ENCODE measurements around the gene LRRC28. TPM values are rescaled to one million over a fixed set of nuclear protein-coding genes. Genes with fewer than 3 reads are reported as not detected.

Gene LRRC28
- total and polyA plus RNA-seq, 10 of the 15 experiments (the other 5 are each of a cell fraction or from before 2014, with no cell fraction given): 21.3 to 54.9 (median 27.7) TPM

DNA sequence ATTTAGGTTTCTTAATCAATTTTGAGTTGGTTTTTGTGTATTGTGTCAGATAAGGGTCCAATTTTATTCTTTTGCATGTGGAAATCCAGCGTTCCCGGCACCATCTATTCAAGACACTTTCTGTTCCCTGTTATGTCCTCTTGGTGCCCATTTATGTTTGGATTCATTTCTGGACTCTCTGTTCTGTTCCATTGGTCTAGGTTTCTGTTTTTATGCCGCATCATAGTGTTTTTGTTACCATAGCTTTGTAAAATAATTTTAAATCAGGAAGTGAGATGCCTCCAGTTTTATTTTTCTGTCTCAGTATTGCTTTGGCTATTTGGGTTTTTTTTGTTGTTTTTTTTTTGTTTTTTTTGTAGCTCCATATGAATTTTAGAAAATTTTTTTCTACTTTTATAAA is 97.1 kb downstream of the LRRC28 start:
- H3K4me1 ChIP-seq (ENCODE audit: control insufficient read depth, insufficient read depth, low read length): peaks cover 16% of the 10 kb centered on the region
- ChIA-PET POLR2A (no interaction called here), RAD21 (ENCODE audit: unreplicated experiment) (interaction anchor here (0.6 to 1.1 kb wide), 2 partner anchors 23 to 164 kb away, joined by 3 read pairs; no protein-coding TSS in a partner anchor), SMC1A (ENCODE audit: uncharacterized antibody, unreplicated experiment) (interaction anchor here (1.0 to 3.0 kb wide), 9 partner anchors 13 to 356 kb away, joined by 3 to 19 read pairs (median 5); no protein-coding TSS in a partner anchor), CTCF (interaction anchor here (1.1 to 2.0 kb wide), 5 partner anchors 8 to 356 kb away, joined by 3 to 8 read pairs (median 3); no protein-coding TSS in a partner anchor)
- DNase-seq (ENCODE audit: low read depth, low spot score) (no peak), ATAC-seq (peak; percentile 57), FAIRE-seq (no peak)
- no peaks in the 10 kb centered on the region for H4K20me1 ChIP-seq (ENCODE audit: control insufficient read depth, insufficient read depth)
- WGBS (ENCODE audit: insufficient coverage, insufficient replicate concordance, low lambda C conversion rate, missing lambda C conversion rate): 0% methylated on average over 3 of the region's 3 CpGs
- H3K9ac ChIP-seq (ENCODE audit: control insufficient read depth, insufficient read depth, low read length): no peak overlapping the region
- H2AFZ ChIP-seq (ENCODE audit: control insufficient read depth, low read depth, low read length): no peak overlapping the region
- H3K4me3 ChIP-seq: no peak overlapping the region
- no peaks in the 10 kb centered on the region for H3K79me2 ChIP-seq (ENCODE audit: control insufficient read depth, insufficient read depth, low read length)
- H3K36me3 ChIP-seq (ENCODE audit: control insufficient read depth in 2 of 2, insufficient read depth in 2 of 2, low read length in 1 of 2): no peaks in the 10 kb centered on the region; a peak in 1 of 4 replicates
- in situ Hi-C loops (cut with MboI): no loop called here
- H3K27ac ChIP-seq (ENCODE audit: control insufficient read depth, insufficient read depth): no peak overlapping the region
- no TSS peak for BruUV-seq (replicated peaks)
- no peaks in the 10 kb centered on the region for H3K27me3 ChIP-seq (replicated peaks in 1 of 2; ENCODE audit: control insufficient read depth in 2 of 2, insufficient read depth in 2 of 2, low read length in 1 of 2)
- H3K9me3 ChIP-seq (replicated peaks; ENCODE audit: control insufficient read depth, insufficient read depth, low read length): no peaks in the 10 kb centered on the region
- H3K4me2 ChIP-seq (ENCODE audit: control insufficient read depth, insufficient read depth): no peak overlapping the region
- intact Hi-C loops (cut with micrococcal nuclease; ENCODE audit: unreplicated experiment): loop anchor here (10.0 kb wide), 1 partner anchor 356 kb away; no protein-coding TSS in a partner anchor
- TF ChIP-seq SIN3A (IDR thresholded peaks at IDR 0.05; ENCODE audit: low read depth, low read length) (no peak), RUNX3 (IDR thresholded peaks at IDR 0.05; ENCODE audit: low read length) (0 out of 2 replicates have a peak, but pooled peaks have one; percentile 21), JUNB (IDR thresholded peaks at IDR 0.05) (peak; percentile 34; the same call in 1 of the 2 replicates), SPI1 (IDR thresholded peaks at IDR 0.05; ENCODE audit: borderline replicate concordance, insufficient read depth, low read depth, low read length) (peak; percentile 19; the same call in 1 of the 2 replicates), SMARCA5 (IDR thresholded peaks at IDR 0.05) (no peak), ZNF24 (IDR thresholded peaks at IDR 0.05) (no peak)
- TF ChIP-seq, protein P1, sequence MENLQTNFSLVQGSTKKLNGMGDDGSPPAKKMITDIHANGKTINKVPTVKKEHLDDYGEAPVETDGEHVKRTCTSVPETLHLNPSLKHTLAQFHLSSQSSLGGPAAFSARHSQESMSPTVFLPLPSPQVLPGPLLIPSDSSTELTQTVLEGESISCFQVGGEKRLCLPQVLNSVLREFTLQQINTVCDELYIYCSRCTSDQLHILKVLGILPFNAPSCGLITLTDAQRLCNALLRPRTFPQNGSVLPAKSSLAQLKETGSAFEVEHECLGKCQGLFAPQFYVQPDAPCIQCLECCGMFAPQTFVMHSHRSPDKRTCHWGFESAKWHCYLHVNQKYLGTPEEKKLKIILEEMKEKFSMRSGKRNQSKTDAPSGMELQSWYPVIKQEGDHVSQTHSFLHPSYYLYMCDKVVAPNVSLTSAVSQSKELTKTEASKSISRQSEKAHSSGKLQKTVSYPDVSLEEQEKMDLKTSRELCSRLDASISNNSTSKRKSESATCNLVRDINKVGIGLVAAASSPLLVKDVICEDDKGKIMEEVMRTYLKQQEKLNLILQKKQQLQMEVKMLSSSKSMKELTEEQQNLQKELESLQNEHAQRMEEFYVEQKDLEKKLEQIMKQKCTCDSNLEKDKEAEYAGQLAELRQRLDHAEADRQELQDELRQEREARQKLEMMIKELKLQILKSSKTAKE (IDR thresholded peaks at IDR 0.05; ENCODE audit: low read depth, poor library complexity, severe bottlenecking): peak; percentile 18
- TF ChIP-seq, protein P2, sequence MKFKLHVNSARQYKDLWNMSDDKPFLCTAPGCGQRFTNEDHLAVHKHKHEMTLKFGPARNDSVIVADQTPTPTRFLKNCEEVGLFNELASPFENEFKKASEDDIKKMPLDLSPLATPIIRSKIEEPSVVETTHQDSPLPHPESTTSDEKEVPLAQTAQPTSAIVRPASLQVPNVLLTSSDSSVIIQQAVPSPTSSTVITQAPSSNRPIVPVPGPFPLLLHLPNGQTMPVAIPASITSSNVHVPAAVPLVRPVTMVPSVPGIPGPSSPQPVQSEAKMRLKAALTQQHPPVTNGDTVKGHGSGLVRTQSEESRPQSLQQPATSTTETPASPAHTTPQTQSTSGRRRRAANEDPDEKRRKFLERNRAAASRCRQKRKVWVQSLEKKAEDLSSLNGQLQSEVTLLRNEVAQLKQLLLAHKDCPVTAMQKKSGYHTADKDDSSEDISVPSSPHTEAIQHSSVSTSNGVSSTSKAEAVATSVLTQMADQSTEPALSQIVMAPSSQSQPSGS (IDR thresholded peaks at IDR 0.05; ENCODE audit: low read length): no peak
